WTC11 (cell line): ENCODE results near the gene YY1AP1. TPM values are rescaled to one million over a fixed set of nuclear protein-coding genes. Genes with fewer than 3 reads are reported as not detected.

Experiments used
- ATAC-seq: fragments of 200-7000 bp; cut with Tn5 transposase; 2 replicates; pipeline ENCODE4 v1.10.0; 2021; ENCODE audit warnings: mild to moderate bottlenecking, moderate library complexity
- CTCF ChIA-PET: fragments of 300-600 bp; sonication (Branson Sonifier 250); formaldehyde crosslinking; loops from one replicate; lab custom pipeline; 2021; ENCODE audit warnings: antibody characterized with exemption; lab: Charles Lee
- POLR2A ChIA-PET: fragments of 350-600 bp; sonication (Branson Sonifier 250); formaldehyde crosslinking; loops from one replicate; lab custom pipeline; 2021; ENCODE audit warnings: antibody characterized with exemption; lab: Charles Lee
- DNase-seq: peaks from one replicate; pipeline ENCODE4 v3.0.0; 2021; ENCODE audit warnings: low spot score
- H3K27ac Mint-ChIP-seq: 2 replicates; pipeline ENCODE4 v1.8.0; 2021; ENCODE audit warnings: mixed read lengths
- H3K27me3 Mint-ChIP-seq: 2 replicates; pipeline ENCODE4 v1.8.0; 2021; ENCODE audit warnings: low read depth, mild to moderate bottlenecking, moderate library complexity, mixed read lengths
- H3K36me3 Mint-ChIP-seq: 2 replicates; pipeline ENCODE4 v1.8.0; 2021; ENCODE audit warnings: mixed read lengths
- H3K4me1 Mint-ChIP-seq: 2 replicates; pipeline ENCODE4 v1.8.0; 2022; ENCODE audit warnings: mixed read lengths
- H3K4me3 Mint-ChIP-seq: 2 replicates; pipeline ENCODE4 v1.8.0; 2021; ENCODE audit warnings: mild to moderate bottlenecking, moderate library complexity, mixed read lengths
- H3K9me3 Mint-ChIP-seq: 2 replicates; pipeline ENCODE4 v1.8.0; 2021; ENCODE audit warnings: mixed read lengths
- ATF1 ChIP-seq: sonication (generic); formaldehyde crosslinking; IDR thresholded peaks from 2 replicates; pipeline ENCODE4 v1.8.1; 2023; ENCODE audit warnings: mild to moderate bottlenecking, moderate library complexity, missing genetic modification reagents
- E2F5 ChIP-seq: sonication (generic); formaldehyde crosslinking; IDR thresholded peaks from 2 replicates; pipeline ENCODE4 v1.8.1; 2022; ENCODE audit warnings: mild to moderate bottlenecking, moderate library complexity, missing genetic modification reagents
- FOXP1 ChIP-seq: sonication (generic); formaldehyde crosslinking; IDR thresholded peaks from 2 replicates; pipeline ENCODE4 v1.8.0; 2022; ENCODE audit warnings: missing genetic modification reagents, mild to moderate bottlenecking, moderate library complexity, borderline replicate concordance
- GTF2I ChIP-seq: fragments of 250-450 bp; sonication (Bioruptor Pico); conservative IDR thresholded peaks from 2 replicates; pipeline ENCODE4 v1.4.0; 2021; ENCODE audit warnings: mild to moderate bottlenecking
- IRF2 ChIP-seq: sonication (generic); formaldehyde crosslinking; IDR thresholded peaks from 2 replicates; pipeline ENCODE4 v1.8.0; 2022; ENCODE audit warnings: low read depth, missing genetic modification reagents, borderline replicate concordance
- KAT7 ChIP-seq: sonication (generic); formaldehyde crosslinking; IDR thresholded peaks from 2 replicates; pipeline ENCODE4 v1.8.1; 2023; ENCODE audit warnings: missing genetic modification reagents, mild to moderate bottlenecking, borderline replicate concordance
- NFATC4 ChIP-seq: fragments of 250-450 bp; sonication (Bioruptor Pico); IDR thresholded peaks from 2 replicates; pipeline ENCODE4 v1.9.0; 2021; ENCODE audit warnings: mild to moderate bottlenecking
- NFE2L1 ChIP-seq: sonication (generic); formaldehyde crosslinking; IDR thresholded peaks from 2 replicates; pipeline ENCODE4 v1.8.1; 2023; ENCODE audit warnings: missing genetic modification reagents
- RORB ChIP-seq: fragments of 250-450 bp; sonication (Bioruptor Pico); IDR thresholded peaks from 2 replicates; pipeline ENCODE4 v1.9.0; 2021; ENCODE audit warnings: mild to moderate bottlenecking
- SOX15 ChIP-seq: fragments of 250-450 bp; sonication (Bioruptor Pico); IDR thresholded peaks from 2 replicates; pipeline ENCODE4 v1.9.0; 2021; ENCODE audit warnings: mild to moderate bottlenecking
- STAT6 ChIP-seq: sonication (generic); formaldehyde crosslinking; conservative IDR thresholded peaks from 2 replicates; pipeline ENCODE4 v1.8.1; 2023; ENCODE audit warnings: mild to moderate bottlenecking, low read depth, missing genetic modification reagents, moderate library complexity
- ZBTB43 ChIP-seq: sonication (generic); formaldehyde crosslinking; IDR thresholded peaks from 2 replicates; pipeline ENCODE4 v1.8.1; 2023; ENCODE audit warnings: mild to moderate bottlenecking, missing genetic modification reagents
- ZNF512 ChIP-seq: sonication (generic); formaldehyde crosslinking; IDR thresholded peaks from 2 replicates; pipeline ENCODE4 v1.8.1; 2022; ENCODE audit warnings: missing genetic modification reagents, borderline replicate concordance
- total RNA-seq: library from RNA; stranded (reverse); gene quantifications from 3 replicates; pipeline ENCODE4 v1.2.3, GENCODE V29; 2021
- TF ChIP-seq, protein P1 (sequence below): sonication (generic); formaldehyde crosslinking; IDR thresholded peaks from 2 replicates; pipeline ENCODE4 v1.8.1; 2023; ENCODE audit warnings: mild to moderate bottlenecking, missing genetic modification reagents, borderline replicate concordance
- TF ChIP-seq, protein P2 (sequence below): fragments of 250-450 bp; sonication (Bioruptor Pico); IDR thresholded peaks from 2 replicates; pipeline ENCODE4 v2.1.2; 2022; ENCODE audit warnings: mild to moderate bottlenecking, moderate library complexity
- TF ChIP-seq, protein P3 (sequence below): sonication (generic); formaldehyde crosslinking; IDR thresholded peaks from 2 replicates; pipeline ENCODE4 v1.8.0; 2022; ENCODE audit warnings: mild to moderate bottlenecking, missing genetic modification reagents
- TF ChIP-seq, protein P4 (sequence below): sonication (generic); formaldehyde crosslinking; IDR thresholded peaks from 2 replicates; pipeline ENCODE4 v1.8.0; 2022; ENCODE audit warnings: missing genetic modification reagents
- TF ChIP-seq, protein P5 (sequence below): sonication (generic); formaldehyde crosslinking; conservative IDR thresholded peaks from 2 replicates; pipeline ENCODE4 v1.8.1; 2022; ENCODE audit warnings: mild to moderate bottlenecking, missing genetic modification reagents

YY1AP1 gene
- total RNA-seq, 1 experiment from 2014 or later: 45.0 TPM

- TF ChIP-seq ZBTB43: no peak
- no peak for TF ChIP-seq ATF1
- no peak for TF ChIP-seq E2F5 (CRISPR knock-in tag)
- no peak for TF ChIP-seq KAT7 (CRISPR knock-in tag)
- no peak for TF ChIP-seq RORB (CRISPR knock-in tag)
Observed at GRCh38 chr1:155650231-155650757, 38.3 kb downstream of the YY1AP1 start (continued).

DNA sequence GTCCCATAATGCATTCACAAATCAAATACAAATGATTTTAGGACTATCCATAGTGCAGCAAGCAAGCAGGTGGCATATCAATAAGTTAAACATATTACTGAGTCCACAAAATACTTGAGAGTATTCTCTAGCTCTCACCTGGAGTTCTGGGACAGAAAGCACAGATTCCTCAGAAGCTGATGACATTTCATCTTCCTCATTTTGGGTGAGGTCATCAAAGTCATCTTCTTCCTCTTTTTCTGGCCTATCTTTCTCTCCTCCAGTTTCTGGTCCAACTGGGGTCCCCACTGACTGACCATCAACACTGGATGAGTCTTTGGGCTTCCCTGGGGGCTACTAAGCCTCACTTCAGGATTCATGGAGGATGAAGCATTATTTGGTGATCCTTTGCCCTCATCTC is 38.9 kb downstream of the YY1AP1 start:
- no peak overlapping the region for H3K4me3 Mint-ChIP-seq
- H3K4me1 Mint-ChIP-seq: peaks cover 5% of the 10 kb centered on the region
- CTCF ChIA-PET: no interaction called here
- ATAC-seq: no peak
- POLR2A ChIA-PET: no interaction called here
- no peak for DNase-seq
- H3K27me3 Mint-ChIP-seq: peaks cover 16% of the 10 kb centered on the region
- 0 out of 2 replicates have a peak, but pooled peaks cover 2% of the 10 kb centered on the region for H3K36me3 Mint-ChIP-seq
- H3K27ac Mint-ChIP-seq: no peak overlapping the region
- peaks cover 9% of the 10 kb centered on the region for H3K9me3 Mint-ChIP-seq
- TF ChIP-seq FOXP1 (no peak), IRF2 (CRISPR knock-in tag) (no peak), STAT6 (CRISPR knock-in tag) (no peak), SOX15 (no peak), NFATC4 (CRISPR knock-in tag) (no peak), GTF2I (CRISPR knock-in tag) (no peak), NFE2L1 (CRISPR knock-in tag) (no peak), ZNF512 (CRISPR knock-in tag) (no peak)
- TF ChIP-seq, protein P1, sequence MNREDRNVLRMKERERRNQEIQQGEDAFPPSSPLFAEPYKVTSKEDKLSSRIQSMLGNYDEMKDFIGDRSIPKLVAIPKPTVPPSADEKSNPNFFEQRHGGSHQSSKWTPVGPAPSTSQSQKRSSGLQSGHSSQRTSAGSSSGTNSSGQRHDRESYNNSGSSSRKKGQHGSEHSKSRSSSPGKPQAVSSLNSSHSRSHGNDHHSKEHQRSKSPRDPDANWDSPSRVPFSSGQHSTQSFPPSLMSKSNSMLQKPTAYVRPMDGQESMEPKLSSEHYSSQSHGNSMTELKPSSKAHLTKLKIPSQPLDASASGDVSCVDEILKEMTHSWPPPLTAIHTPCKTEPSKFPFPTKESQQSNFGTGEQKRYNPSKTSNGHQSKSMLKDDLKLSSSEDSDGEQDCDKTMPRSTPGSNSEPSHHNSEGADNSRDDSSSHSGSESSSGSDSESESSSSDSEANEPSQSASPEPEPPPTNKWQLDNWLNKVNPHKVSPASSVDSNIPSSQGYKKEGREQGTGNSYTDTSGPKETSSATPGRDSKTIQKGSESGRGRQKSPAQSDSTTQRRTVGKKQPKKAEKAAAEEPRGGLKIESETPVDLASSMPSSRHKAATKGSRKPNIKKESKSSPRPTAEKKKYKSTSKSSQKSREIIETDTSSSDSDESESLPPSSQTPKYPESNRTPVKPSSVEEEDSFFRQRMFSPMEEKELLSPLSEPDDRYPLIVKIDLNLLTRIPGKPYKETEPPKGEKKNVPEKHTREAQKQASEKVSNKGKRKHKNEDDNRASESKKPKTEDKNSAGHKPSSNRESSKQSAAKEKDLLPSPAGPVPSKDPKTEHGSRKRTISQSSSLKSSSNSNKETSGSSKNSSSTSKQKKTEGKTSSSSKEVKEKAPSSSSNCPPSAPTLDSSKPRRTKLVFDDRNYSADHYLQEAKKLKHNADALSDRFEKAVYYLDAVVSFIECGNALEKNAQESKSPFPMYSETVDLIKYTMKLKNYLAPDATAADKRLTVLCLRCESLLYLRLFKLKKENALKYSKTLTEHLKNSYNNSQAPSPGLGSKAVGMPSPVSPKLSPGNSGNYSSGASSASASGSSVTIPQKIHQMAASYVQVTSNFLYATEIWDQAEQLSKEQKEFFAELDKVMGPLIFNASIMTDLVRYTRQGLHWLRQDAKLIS (CRISPR knock-in tag): no peak
- TF ChIP-seq, protein P2, sequence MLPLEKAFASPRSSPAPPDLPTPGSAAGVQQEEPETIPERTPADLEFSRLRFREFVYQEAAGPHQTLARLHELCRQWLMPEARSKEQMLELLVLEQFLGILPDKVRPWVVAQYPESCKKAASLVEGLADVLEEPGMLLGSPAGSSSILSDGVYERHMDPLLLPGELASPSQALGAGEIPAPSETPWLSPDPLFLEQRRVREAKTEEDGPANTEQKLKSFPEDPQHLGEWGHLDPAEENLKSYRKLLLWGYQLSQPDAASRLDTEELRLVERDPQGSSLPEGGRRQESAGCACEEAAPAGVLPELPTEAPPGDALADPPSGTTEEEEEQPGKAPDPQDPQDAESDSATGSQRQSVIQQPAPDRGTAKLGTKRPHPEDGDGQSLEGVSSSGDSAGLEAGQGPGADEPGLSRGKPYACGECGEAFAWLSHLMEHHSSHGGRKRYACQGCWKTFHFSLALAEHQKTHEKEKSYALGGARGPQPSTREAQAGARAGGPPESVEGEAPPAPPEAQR (CRISPR knock-in tag): no peak
- TF ChIP-seq, protein P3, sequence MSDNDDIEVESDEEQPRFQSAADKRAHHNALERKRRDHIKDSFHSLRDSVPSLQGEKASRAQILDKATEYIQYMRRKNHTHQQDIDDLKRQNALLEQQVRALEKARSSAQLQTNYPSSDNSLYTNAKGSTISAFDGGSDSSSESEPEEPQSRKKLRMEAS (CRISPR knock-in tag): no peak
- TF ChIP-seq, protein P4, sequence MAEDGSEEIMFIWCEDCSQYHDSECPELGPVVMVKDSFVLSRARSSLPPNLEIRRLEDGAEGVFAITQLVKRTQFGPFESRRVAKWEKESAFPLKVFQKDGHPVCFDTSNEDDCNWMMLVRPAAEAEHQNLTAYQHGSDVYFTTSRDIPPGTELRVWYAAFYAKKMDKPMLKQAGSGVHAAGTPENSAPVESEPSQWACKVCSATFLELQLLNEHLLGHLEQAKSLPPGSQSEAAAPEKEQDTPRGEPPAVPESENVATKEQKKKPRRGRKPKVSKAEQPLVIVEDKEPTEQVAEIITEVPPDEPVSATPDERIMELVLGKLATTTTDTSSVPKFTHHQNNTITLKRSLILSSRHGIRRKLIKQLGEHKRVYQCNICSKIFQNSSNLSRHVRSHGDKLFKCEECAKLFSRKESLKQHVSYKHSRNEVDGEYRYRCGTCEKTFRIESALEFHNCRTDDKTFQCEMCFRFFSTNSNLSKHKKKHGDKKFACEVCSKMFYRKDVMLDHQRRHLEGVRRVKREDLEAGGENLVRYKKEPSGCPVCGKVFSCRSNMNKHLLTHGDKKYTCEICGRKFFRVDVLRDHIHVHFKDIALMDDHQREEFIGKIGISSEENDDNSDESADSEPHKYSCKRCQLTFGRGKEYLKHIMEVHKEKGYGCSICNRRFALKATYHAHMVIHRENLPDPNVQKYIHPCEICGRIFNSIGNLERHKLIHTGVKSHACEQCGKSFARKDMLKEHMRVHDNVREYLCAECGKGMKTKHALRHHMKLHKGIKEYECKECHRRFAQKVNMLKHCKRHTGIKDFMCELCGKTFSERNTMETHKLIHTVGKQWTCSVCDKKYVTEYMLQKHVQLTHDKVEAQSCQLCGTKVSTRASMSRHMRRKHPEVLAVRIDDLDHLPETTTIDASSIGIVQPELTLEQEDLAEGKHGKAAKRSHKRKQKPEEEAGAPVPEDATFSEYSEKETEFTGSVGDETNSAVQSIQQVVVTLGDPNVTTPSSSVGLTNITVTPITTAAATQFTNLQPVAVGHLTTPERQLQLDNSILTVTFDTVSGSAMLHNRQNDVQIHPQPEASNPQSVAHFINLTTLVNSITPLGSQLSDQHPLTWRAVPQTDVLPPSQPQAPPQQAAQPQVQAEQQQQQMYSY (CRISPR knock-in tag): no peak
- TF ChIP-seq, protein P5, sequence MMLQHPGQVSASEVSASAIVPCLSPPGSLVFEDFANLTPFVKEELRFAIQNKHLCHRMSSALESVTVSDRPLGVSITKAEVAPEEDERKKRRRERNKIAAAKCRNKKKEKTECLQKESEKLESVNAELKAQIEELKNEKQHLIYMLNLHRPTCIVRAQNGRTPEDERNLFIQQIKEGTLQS (CRISPR knock-in tag): no peak
